NB4 (cell line): ENCODE measurements around the gene MEX3B.

Experiments
- POLR2A ChIP-seq: IDR thresholded peaks from 2 replicates; pipeline ENCODE4 v1.6.1; 2011; ENCODE audit warnings: mild to moderate bottlenecking; ENCODE audit not compliant: insufficient read length; ENCODE audit errors: extremely low read depth
- TF ChIP-seq, protein P1 (sequence below): IDR thresholded peaks from one replicate; pipeline ENCODE4 v1.5.1; 2012; ENCODE audit warnings: low read depth, low read length
- TF ChIP-seq, protein P2 (sequence below): IDR thresholded peaks from 2 replicates; pipeline ENCODE4 v1.6.1; 2011; ENCODE audit warnings: low read depth, low read length

- TF ChIP-seq, protein P1, sequence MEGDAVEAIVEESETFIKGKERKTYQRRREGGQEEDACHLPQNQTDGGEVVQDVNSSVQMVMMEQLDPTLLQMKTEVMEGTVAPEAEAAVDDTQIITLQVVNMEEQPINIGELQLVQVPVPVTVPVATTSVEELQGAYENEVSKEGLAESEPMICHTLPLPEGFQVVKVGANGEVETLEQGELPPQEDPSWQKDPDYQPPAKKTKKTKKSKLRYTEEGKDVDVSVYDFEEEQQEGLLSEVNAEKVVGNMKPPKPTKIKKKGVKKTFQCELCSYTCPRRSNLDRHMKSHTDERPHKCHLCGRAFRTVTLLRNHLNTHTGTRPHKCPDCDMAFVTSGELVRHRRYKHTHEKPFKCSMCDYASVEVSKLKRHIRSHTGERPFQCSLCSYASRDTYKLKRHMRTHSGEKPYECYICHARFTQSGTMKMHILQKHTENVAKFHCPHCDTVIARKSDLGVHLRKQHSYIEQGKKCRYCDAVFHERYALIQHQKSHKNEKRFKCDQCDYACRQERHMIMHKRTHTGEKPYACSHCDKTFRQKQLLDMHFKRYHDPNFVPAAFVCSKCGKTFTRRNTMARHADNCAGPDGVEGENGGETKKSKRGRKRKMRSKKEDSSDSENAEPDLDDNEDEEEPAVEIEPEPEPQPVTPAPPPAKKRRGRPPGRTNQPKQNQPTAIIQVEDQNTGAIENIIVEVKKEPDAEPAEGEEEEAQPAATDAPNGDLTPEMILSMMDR = no peak
- no peak for TF ChIP-seq POLR2A
- TF ChIP-seq, protein P2, sequence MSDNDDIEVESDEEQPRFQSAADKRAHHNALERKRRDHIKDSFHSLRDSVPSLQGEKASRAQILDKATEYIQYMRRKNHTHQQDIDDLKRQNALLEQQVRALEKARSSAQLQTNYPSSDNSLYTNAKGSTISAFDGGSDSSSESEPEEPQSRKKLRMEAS = no peak
Observed at GRCh38 chr15:82043796-82044372, 1.9 kb downstream of the MEX3B start.
